HG02763 (cell line): ENCODE results near the gene USH2A.
"Not testable (repeated sequence)": the region's sequence is repeated elsewhere in the genome, so short reads cannot be mapped to it uniquely, and the experiment has no call there.

Source experiments
- ATAC-seq: cut with Tn5 transposase; IDR thresholded peaks from one replicate; pipeline ENCODE4 v1.9.1; 2021; ENCODE audit warnings: mild to moderate bottlenecking, moderate library complexity; ENCODE audit not compliant: unreplicated experiment

The USH2A gene

GRCh38 chr1:216390956-216391355 is 32.3 kb downstream of the USH2A start:
- no peak for ATAC-seq

- ATAC-seq = no peak
Observed at GRCh38 chr1:216389774-216390173, 33.5 kb downstream of the USH2A start.

- ATAC-seq = no peak
Observed at GRCh38 chr1:216388558-216388957, 34.7 kb downstream of the USH2A start.

- no peak for ATAC-seq
Observed at GRCh38 chr1:216387782-216388181, 35.5 kb downstream of the USH2A start.

GRCh38 chr1:216379441-216379840 is 43.8 kb downstream of the USH2A start:
- ATAC-seq = no peak

- no peak for ATAC-seq
Observed at GRCh38 chr1:216368249-216368648, 55.0 kb downstream of the USH2A start.

GRCh38 chr1:216366979-216367378 is 56.3 kb downstream of the USH2A start:
- no peak for ATAC-seq

GRCh38 chr1:216356945-216357344 is 66.3 kb downstream of the USH2A start:
- ATAC-seq = no peak

GRCh38 chr1:216350186-216350585 is 73.1 kb downstream of the USH2A start:
- no peak for ATAC-seq

- no peak for ATAC-seq
Observed at GRCh38 chr1:216346526-216346925, 76.7 kb downstream of the USH2A start.

GRCh38 chr1:216340542-216340941 is 82.7 kb downstream of the USH2A start:
- not testable (repeated sequence) for ATAC-seq

GRCh38 chr1:216332462-216332861 is 90.8 kb downstream of the USH2A start:
- no peak for ATAC-seq

- no peak for ATAC-seq
Observed at GRCh38 chr1:216332003-216332402, 91.2 kb downstream of the USH2A start.

GRCh38 chr1:216331211-216331610 is 92.0 kb downstream of the USH2A start:
- no peak for ATAC-seq

GRCh38 chr1:216330262-216330661 is 93.0 kb downstream of the USH2A start:
- ATAC-seq = no peak

GRCh38 chr1:216325946-216326345 is 97.3 kb downstream of the USH2A start:
- no peak for ATAC-seq

- no peak for ATAC-seq
Observed at GRCh38 chr1:216325336-216325735, 97.9 kb downstream of the USH2A start.

- ATAC-seq = no peak
Observed at GRCh38 chr1:216323344-216323743, 99.9 kb downstream of the USH2A start.

GRCh38 chr1:216314379-216315095 is 108.7 kb downstream of the USH2A start:
- ATAC-seq = no peak

GRCh38 chr1:216310776-216311175 is 112.5 kb downstream of the USH2A start:
- no peak for ATAC-seq

GRCh38 chr1:216306830-216307229 is 116.4 kb downstream of the USH2A start:
- no peak for ATAC-seq

- ATAC-seq = no peak
Observed at GRCh38 chr1:216303690-216304089, 119.6 kb downstream of the USH2A start.

GRCh38 chr1:216293683-216294082 is 129.6 kb downstream of the USH2A start:
- no peak for ATAC-seq
